Natural killer cell (primary cell): ENCODE measurements around the gene LRP3. TPM values are rescaled to one million over a fixed set of nuclear protein-coding genes. Genes with fewer than 3 reads are reported as not detected.

Experiments
- ATAC-seq, 3 donors: fragments of 150-1000 bp in 2 of 3; fragments of 200-7000 bp in 1 of 3; cut with Tn5 transposase; 1 replicate in 1 of 3; 2 replicates in 2 of 3; pipeline ENCODE4 v1.10.0; 2021; ENCODE audit warnings: mild to moderate bottlenecking in 2 of 3, moderate library complexity in 2 of 3
- DNase-seq, 2 donors: peaks; one replicate each; pipeline versions ENCODE4 v3.0.0 to v3.0.0-alpha.2; 2013 to 2021; ENCODE audit warnings: mixed read lengths in 1 of 2
- H3K27ac ChIP-seq: one replicate; pipeline ENCODE4 v1.5.1; 2013; ENCODE audit warnings: mild to moderate bottlenecking, low read length
- H3K27me3 ChIP-seq: one replicate; pipeline ENCODE4 v1.6.1; 2013; ENCODE audit warnings: low read length; ENCODE audit not compliant: control insufficient read depth, insufficient read depth
- H3K36me3 ChIP-seq: one replicate; pipeline ENCODE4 v1.6.1; 2013; ENCODE audit warnings: low read length; ENCODE audit not compliant: control insufficient read depth, insufficient read depth
- H3K4me1 ChIP-seq: one replicate; pipeline ENCODE4 v1.6.1; 2013; ENCODE audit warnings: low read length; ENCODE audit not compliant: control insufficient read depth, insufficient read depth
- H3K4me3 ChIP-seq: one replicate; pipeline ENCODE4 v1.5.1; 2013; ENCODE audit warnings: low read length
- H3K9me3 ChIP-seq: one replicate; pipeline ENCODE4 v1.6.1; 2013; ENCODE audit warnings: low read length; ENCODE audit not compliant: control insufficient read depth, insufficient read depth
- H3K27ac Mint-ChIP-seq, 2 donors: one replicate each; pipeline ENCODE4 v1.8.0; 2022; ENCODE audit warnings: mild to moderate bottlenecking in 2 of 2, mixed read lengths in 2 of 2, moderate library complexity in 1 of 2
- H3K27me3 Mint-ChIP-seq, 2 donors: one replicate each; pipeline ENCODE4 v1.8.0; 2022; ENCODE audit warnings: low read depth in 2 of 2, mixed read lengths in 2 of 2
- H3K36me3 Mint-ChIP-seq: one replicate; pipeline ENCODE4 v1.8.0; 2022; ENCODE audit warnings: mixed read lengths
- H3K4me1 Mint-ChIP-seq, 2 donors: one replicate each; pipeline ENCODE4 v1.8.0; 2022; ENCODE audit warnings: mixed read lengths in 2 of 2
- H3K4me3 Mint-ChIP-seq: one replicate; pipeline ENCODE4 v1.8.0; 2022; ENCODE audit warnings: mild to moderate bottlenecking, moderate library complexity, mixed read lengths
- H3K9me3 Mint-ChIP-seq, 2 donors: one replicate each; pipeline ENCODE4 v1.8.0; 2022; ENCODE audit warnings: mixed read lengths in 2 of 2
- CTCF ChIP-seq: fragments of 200-600 bp; IDR thresholded peaks from one replicate; pipeline ENCODE4 v1.8.0; 2022; ENCODE audit warnings: antibody characterized with exemption
- WGBS: methylation state at CpG from one replicate; pipeline ENCODE4 v1.1.7; 2013; ENCODE audit warnings: missing lambda C conversion rate; ENCODE audit not compliant: insufficient coverage; 5-methylcytosine and 5-hydroxymethylcytosine counted together
- intact Hi-C: fragments of 100-400 bp; cut with micrococcal nuclease; formaldehyde crosslinking; loops from one replicate; pipeline ENCODE4 v1.14.2; 2022
- total RNA-seq, 4 donors: library from RNA; stranded (reverse); fragments of 120-200 nt in 1 of 4; gene quantifications; one replicate each; pipeline versions ENCODE4 v1.2.3 to v1.2.4, GENCODE V29; 2013 to 2022

LRP3 gene
- total RNA-seq, 3 donors from 2014 or later (not counting 1 experiment from before 2014, with no cell fraction given), result 0.33 to 0.38 TPM; not detected in 1

- Histone ChIP-seq H3K36me3 (no peaks in the 10 kb centered on the region), H3K9me3 (no peaks in the 10 kb centered on the region), H3K4me3 (no peak overlapping the region), H3K27me3 (no peaks in the 10 kb centered on the region), H3K27ac (no peak overlapping the region), H3K4me1 (peaks cover 9% of the 10 kb centered on the region)
- no peaks in the 10 kb centered on the region for H3K9me3 Mint-ChIP-seq
- intact Hi-C loops, result no loop called here
- H3K36me3 Mint-ChIP-seq, result no peaks in the 10 kb centered on the region
- no peaks in the 10 kb centered on the region for H3K27me3 Mint-ChIP-seq
- DNase-seq, result no peak
- WGBS, result 83% methylated on average over 4 of the region's 4 CpGs
- no peak for TF ChIP-seq CTCF
- H3K4me1 Mint-ChIP-seq, result no peaks in the 10 kb centered on the region
- H3K27ac Mint-ChIP-seq, result no peak overlapping the region
- no peak for ATAC-seq
- H3K4me3 Mint-ChIP-seq, result no peak overlapping the region
Observed at GRCh38 chr19:33252418-33252962, 58.4 kb downstream of the LRP3 start.

DNA sequence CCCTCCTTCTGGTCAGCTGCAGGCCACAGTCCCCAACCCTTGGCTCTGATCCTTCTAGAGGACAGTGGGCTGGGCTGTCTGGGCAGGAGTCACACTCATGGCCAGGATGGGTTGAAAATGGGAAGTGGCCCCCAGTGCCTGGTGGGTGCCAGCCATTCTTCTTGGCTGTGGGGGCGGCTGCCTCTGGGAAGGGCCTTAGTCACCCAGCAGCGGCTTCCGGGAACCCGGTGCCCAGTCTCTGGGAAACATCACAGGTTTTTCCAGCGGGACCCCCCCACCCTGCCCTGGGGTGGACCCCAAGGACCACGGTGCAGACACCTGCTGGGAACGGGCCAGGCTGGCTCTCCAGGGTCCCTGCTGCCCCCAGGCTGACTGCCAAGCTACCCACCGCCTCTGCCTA is 58.8 kb downstream of the LRP3 start:
- TF ChIP-seq CTCF, result no peak
- Mint-ChIP-seq H3K27me3 (no peaks in the 10 kb centered on the region), H3K4me3 (no peak overlapping the region), H3K9me3 (no peaks in the 10 kb centered on the region), H3K4me1 (no peaks in the 10 kb centered on the region), H3K27ac (no peak overlapping the region), H3K36me3 (no peaks in the 10 kb centered on the region)
- Histone ChIP-seq H3K27ac (no peak overlapping the region), H3K9me3 (no peaks in the 10 kb centered on the region), H3K4me1 (peaks cover 9% of the 10 kb centered on the region), H3K36me3 (no peaks in the 10 kb centered on the region), H3K27me3 (no peaks in the 10 kb centered on the region), H3K4me3 (no peak overlapping the region)
- 81% methylated on average over 8 of the region's 8 CpGs for WGBS
- ATAC-seq (no peak), DNase-seq (no peak)
- intact Hi-C loops, result no loop called here

DNA sequence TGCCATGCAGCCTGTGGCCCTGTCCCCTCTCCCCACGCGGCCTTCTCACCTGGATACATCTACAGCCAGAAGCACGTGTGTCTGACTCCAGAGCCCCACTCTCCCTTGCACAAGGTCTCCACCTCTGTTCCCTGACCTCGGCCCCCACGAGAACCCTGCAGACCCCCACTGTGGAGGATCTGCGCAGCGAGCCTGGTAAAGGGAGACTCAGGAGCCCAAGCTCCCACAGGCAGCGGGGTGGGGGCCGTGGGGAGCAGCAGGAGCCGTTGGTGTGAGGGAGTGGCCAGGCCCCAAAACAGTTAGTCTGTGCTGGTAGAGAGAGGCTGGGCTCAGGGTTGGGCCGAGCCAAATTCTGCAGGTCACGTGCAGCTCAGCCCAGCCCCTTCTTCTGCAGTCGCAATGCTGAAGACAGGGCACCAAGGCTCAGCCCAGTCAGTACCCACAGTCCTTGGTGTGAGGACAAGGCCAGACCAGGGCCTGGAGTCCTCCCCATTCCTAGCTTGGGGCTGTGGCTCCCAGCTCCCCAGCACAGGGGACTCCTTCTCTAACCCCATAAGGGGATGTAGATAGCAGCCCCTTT is 60.2 kb downstream of the LRP3 start:
- ATAC-seq (no peak), DNase-seq (no peak)
- no peaks in the 10 kb centered on the region for H3K4me1 Mint-ChIP-seq
- Histone ChIP-seq H3K4me3 (no peak overlapping the region), H3K36me3 (no peaks in the 10 kb centered on the region), H3K9me3 (no peaks in the 10 kb centered on the region), H3K27me3 (no peaks in the 10 kb centered on the region), H3K4me1 (peaks cover 5% of the 10 kb centered on the region), H3K27ac (no peak overlapping the region)
- no peak overlapping the region for H3K4me3 Mint-ChIP-seq
- intact Hi-C loops, result no loop called here
- no peaks in the 10 kb centered on the region for H3K27me3 Mint-ChIP-seq
- 91% methylated on average over 13 of the region's 13 CpGs for WGBS
- H3K9me3 Mint-ChIP-seq, result no peaks in the 10 kb centered on the region
- H3K27ac Mint-ChIP-seq, result no peak overlapping the region
- no peak for TF ChIP-seq CTCF
- H3K36me3 Mint-ChIP-seq, result no peaks in the 10 kb centered on the region

DNA sequence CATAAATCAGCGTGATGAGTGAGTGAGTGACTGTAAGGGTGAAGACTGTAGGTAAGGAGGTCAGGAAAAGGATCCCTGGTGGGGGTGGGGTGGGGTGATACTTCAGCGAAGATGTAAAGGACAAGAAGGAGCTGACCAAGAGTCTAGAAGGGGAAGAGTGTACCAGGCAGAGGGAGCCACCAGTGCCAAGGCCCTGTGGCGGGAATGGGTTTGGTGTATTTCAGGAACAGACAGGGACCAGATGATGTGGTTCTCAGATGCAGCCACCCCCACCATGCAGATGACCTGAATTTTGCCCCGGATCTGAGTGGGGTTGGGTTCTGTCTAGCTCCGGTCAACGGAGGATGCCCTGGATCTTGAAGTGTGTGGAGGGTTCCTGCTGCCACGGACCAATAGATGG is 61.7 kb downstream of the LRP3 start:
- Histone ChIP-seq H3K4me1 (peaks cover 16% of the 10 kb centered on the region), H3K4me3 (no peak overlapping the region), H3K27ac (no peak overlapping the region), H3K36me3 (no peaks in the 10 kb centered on the region), H3K9me3 (no peaks in the 10 kb centered on the region), H3K27me3 (no peaks in the 10 kb centered on the region)
- WGBS, result 90% methylated on average over 7 of the region's 7 CpGs
- no peaks in the 10 kb centered on the region for H3K9me3 Mint-ChIP-seq
- H3K36me3 Mint-ChIP-seq, result no peaks in the 10 kb centered on the region
- peaks cover 3 to 4% of the 10 kb centered on the region in 2 donors for H3K4me1 Mint-ChIP-seq
- H3K27me3 Mint-ChIP-seq, result no peaks in the 10 kb centered on the region
- no peak overlapping the region for H3K4me3 Mint-ChIP-seq
- H3K27ac Mint-ChIP-seq, result no peak overlapping the region
- TF ChIP-seq CTCF, result no peak
- DNase-seq (no peak), ATAC-seq (no peak)
- intact Hi-C loops, result no loop called here
